ENCODE data around the gene ZNF260.

The ZNF260 gene

DNA sequence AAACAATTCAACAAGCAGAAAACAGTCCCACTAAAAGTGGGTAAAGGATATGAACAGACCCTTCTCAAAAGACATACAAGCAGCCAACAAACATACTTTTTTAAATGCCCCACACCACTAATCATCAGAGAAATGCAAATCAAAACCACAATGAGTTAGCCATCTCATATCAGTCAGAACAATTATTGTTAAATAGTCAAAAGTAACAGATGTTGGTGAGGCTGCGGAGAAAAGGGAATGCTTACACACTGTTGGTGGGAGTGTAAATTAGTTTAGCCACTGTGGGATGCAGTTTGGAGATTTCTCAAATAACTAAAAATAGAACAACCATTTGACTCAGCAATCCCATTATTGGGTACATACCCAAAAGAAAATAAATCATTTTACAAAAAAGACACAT is 36.3 kb upstream of the ZNF260 start:
- TF ChIP-seq, protein P1, sequence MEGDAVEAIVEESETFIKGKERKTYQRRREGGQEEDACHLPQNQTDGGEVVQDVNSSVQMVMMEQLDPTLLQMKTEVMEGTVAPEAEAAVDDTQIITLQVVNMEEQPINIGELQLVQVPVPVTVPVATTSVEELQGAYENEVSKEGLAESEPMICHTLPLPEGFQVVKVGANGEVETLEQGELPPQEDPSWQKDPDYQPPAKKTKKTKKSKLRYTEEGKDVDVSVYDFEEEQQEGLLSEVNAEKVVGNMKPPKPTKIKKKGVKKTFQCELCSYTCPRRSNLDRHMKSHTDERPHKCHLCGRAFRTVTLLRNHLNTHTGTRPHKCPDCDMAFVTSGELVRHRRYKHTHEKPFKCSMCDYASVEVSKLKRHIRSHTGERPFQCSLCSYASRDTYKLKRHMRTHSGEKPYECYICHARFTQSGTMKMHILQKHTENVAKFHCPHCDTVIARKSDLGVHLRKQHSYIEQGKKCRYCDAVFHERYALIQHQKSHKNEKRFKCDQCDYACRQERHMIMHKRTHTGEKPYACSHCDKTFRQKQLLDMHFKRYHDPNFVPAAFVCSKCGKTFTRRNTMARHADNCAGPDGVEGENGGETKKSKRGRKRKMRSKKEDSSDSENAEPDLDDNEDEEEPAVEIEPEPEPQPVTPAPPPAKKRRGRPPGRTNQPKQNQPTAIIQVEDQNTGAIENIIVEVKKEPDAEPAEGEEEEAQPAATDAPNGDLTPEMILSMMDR (IDR thresholded peaks at IDR 0.05; ENCODE audit: insufficient read depth, missing control alignments): no peak
- FAIRE-seq (no peak), DNase-seq (ENCODE audit: insufficient read length, low spot score) (no peak)

DNA sequence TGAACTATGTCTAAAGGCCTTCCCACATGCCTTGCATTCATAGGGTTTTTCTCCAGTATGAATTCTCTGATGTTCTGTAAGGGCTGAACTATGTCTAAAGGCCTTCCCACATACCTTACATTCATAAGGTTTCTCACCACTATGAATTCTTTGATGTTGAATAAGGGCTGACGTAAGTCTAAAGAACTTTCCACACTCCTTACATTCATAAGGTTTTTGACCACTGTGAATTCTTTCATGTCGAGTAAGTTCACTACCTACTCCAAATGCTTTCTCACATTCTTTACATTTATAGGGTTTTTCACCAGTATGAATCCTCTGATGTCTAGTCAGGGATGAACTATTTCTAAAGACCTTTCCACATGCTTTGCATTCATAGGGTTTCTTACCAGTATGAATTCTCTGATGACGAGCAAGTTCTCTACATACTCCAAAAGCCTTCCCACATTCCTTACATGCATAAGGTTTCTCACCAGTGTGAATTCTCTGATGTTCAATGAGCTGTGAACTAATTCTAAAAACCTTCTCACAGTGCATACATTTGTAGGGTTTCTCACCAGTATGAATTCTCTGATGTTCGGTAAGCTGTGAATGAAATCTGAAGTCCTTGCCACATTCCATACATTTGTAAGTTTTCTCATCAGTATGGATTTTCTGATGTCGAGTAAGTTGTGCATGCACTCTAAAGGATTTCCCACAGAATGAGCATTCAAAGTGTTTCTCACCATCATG is 19.1 kb upstream of the ZNF260 start:
- TF ChIP-seq, protein P1 (IDR thresholded peaks at IDR 0.05; ENCODE audit: insufficient read depth, missing control alignments): no peak
- FAIRE-seq (peak; percentile 55), DNase-seq (ENCODE audit: insufficient read length, low spot score) (no peak)

DNA sequence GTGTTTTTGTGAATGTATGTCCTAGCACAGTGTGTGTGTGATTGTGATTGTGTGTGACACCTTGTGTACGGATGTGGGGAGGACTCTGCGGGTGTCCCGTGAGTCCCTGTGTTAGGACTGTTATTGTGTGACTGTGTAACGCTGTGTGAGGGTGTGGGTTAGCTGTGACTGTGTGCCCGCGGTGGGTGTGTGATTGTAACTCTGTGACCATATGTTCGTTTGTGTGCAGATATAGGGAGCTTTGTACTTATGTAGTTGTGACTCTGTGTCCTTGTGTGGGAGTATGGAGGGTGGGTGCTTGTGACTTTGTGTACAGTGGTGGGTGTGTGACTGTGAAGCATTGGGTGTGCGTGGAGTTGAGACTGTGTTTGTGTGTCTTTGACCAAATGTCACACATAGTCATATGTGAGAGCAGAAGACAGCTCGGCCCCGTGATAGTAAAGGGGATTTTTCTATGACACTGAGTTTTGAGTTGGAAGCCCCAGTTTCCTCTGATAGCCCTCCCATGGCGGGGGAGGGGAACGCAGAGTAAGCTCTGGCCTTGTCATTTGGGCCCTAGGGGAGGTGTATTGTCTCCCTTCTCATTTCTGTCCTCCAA is 949 bp upstream of the ZNF260 start:
- TF ChIP-seq, protein P1 (IDR thresholded peaks at IDR 0.05; ENCODE audit: insufficient read depth, missing control alignments): no peak
- DNase-seq (ENCODE audit: insufficient read length, low spot score): no peak
- no peak for FAIRE-seq

DNA sequence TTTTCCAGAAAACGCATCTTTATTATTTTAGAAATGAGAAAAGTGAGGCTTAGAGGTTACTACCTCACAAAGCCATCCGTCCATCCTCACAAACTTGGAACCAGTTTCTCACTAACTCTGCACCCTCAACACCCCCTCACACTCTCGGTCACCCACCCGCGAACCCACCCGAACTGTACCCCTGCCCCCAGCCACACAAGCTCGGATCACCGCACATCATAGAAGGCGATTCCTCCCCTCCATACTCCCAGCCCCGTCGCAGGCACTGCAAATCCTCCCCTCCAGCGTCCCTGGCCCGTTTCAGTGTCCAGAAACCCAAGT is 238 bp downstream of the ZNF260 start:
- DNase-seq (ENCODE audit: insufficient read length, low spot score) (no peak), FAIRE-seq (no peak)
- TF ChIP-seq, protein P1 (IDR thresholded peaks at IDR 0.05; ENCODE audit: insufficient read depth, missing control alignments): no peak

DNA sequence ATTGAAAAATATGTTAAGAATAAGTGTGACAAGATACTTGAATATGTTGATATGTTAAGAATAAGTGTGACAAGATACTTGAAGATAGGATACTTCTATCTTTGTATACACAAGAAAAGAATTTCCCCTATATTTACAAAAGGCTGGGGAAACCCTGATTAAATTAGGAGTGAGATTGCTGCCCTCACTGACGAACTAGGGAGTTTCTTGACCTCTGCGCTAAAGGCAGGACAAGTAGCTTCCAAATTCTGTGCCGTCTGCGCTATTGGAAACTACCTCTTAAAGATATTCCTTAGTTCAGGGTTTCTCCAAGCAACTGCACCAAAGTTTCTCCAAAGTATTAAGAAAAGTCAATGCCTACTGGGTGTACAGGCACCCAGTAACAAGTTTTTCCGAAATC is 730 bp downstream of the ZNF260 start:
- TF ChIP-seq, protein P1 (IDR thresholded peaks at IDR 0.05; ENCODE audit: insufficient read depth, missing control alignments): no peak
- no peak for DNase-seq (ENCODE audit: insufficient read length, low spot score)
- no peak for FAIRE-seq

DNA sequence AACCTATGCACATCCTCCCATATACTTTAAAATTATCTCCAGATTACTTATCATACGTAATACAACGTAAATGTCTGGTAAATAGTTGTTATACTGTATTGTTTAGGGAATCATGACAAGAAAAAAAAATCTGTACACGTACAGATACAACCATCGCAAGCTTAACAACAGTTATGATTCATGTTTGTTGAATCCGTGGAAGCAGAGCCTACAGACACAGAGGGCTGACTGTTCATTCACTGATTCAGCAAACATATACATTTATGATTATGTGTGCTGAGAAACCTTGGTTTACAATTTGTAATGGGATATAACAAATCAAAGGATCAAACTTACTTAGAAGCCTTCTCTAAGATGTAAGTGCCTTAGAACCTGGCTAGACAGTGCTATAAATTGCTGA is 1.5 kb downstream of the ZNF260 start:
- TF ChIP-seq, protein P1 (IDR thresholded peaks at IDR 0.05; ENCODE audit: insufficient read depth, missing control alignments): no peak
- FAIRE-seq (no peak), DNase-seq (ENCODE audit: insufficient read length, low spot score) (no peak)

DNA sequence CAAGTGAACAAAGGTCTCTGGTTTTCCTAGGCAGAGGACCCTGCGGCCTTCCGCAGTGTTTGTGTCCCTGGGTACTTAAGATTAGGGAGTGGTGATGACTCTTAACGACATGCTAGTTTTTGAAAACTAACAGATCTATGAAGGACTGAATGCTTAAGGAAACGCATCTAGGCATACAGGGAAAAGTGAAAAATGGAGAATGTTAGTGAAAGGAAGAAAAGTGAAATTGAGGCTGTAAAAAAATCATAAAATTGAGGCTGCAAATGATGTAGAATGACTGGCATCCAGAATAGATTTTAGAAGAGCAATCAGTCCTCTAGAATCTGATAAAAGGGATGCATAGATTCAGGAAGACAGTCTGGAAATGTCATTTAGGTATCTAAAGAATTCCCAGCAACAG is 3.5 kb downstream of the ZNF260 start:
- no peak for DNase-seq (ENCODE audit: insufficient read length, low spot score)
- TF ChIP-seq, protein P1 (IDR thresholded peaks at IDR 0.05; ENCODE audit: insufficient read depth, missing control alignments): no peak
- FAIRE-seq: no peak
